Measurements from ENCODE around the gene LMNA.

DNA sequence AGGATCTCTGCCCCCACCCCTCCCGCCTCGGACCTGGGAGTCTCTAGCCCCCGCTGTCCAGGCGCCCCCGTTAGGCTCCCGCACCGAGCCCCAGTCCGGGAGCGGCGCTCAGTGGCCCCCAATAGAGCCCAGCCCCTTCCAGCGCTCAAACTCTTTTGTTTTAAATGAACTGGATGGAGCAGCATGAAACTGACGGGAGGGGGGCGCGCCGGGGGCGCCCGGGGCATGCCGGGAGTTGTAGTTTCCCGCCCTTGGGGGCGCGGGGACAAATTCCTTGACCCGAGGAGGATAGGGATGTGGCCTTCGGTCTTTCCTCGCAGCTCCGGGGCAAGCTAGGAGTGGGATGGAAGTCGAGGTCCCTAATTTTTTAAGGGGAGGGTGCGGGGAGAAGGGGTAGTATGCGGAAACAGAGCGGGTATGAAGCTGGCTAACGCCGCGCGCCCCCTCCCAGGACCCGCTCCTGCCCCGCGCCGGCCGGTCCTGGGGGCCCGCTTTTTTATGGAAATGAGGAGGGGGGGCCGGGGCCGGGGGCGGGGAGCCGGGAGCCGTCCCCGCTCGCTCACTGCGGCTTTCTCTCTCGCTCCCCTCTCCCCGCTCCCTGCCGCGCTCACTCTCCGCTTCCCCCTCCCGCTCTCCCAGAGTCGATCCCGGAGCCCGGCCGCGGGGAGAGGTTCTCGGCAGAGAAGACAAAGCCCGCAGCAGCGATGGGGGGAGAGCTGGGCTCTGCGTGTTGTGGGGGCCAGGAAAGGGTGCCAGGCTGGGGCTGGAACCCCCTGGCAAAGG lies 32.0 kb upstream of the LMNA start, which contains the start of gene MEX3A:
- TF ChIP-seq POLR2AphosphoS5 (IDR thresholded peaks at IDR 0.05): peak in 1 of 2 donors; percentile 24
- TF ChIP-seq, protein P1, sequence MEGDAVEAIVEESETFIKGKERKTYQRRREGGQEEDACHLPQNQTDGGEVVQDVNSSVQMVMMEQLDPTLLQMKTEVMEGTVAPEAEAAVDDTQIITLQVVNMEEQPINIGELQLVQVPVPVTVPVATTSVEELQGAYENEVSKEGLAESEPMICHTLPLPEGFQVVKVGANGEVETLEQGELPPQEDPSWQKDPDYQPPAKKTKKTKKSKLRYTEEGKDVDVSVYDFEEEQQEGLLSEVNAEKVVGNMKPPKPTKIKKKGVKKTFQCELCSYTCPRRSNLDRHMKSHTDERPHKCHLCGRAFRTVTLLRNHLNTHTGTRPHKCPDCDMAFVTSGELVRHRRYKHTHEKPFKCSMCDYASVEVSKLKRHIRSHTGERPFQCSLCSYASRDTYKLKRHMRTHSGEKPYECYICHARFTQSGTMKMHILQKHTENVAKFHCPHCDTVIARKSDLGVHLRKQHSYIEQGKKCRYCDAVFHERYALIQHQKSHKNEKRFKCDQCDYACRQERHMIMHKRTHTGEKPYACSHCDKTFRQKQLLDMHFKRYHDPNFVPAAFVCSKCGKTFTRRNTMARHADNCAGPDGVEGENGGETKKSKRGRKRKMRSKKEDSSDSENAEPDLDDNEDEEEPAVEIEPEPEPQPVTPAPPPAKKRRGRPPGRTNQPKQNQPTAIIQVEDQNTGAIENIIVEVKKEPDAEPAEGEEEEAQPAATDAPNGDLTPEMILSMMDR (IDR thresholded peaks at IDR 0.05): no peak
